ENCODE results near the gene SORBS1. TPM values are rescaled to one million over a fixed set of nuclear protein-coding genes. Genes with fewer than 3 reads are reported as not detected.

Gene SORBS1
- total RNA-seq, result 1.6 and 5.1 TPM in 2 replicates

GRCh38 chr10:95561177-95561863, at the start of gene SORBS1:
TSS of gene SORBS1 (minus strand) at chr10:95561371. CDS start at chr10:95441135, 120,236 bp downstream.

GRCh38 chr10:95290461-95291364, 270.5 kb downstream of the SORBS1 start, which contains the start of gene PDLIM1:
TSS of gene PDLIM1 (minus strand) at chr10:95291003. CDS start at chr10:95290915, 88 bp downstream.

Other genes with a start within 250 kb of the SORBS1 start
- gene ALDH18A1, start 95.3 kb upstream of the SORBS1 start, total RNA-seq, result 183 and 185 TPM in 2 replicates
- 65.6 and 66.6 TPM in 2 replicates for gene TCTN3, start 132.6 kb upstream of the SORBS1 start, total RNA-seq
- gene ENTPD1, start 194.8 kb upstream of the SORBS1 start, total RNA-seq, result 0.92 and 2.7 TPM in 2 replicates

Measured in smooth muscle cell of the pulmonary artery (primary cell).